Activated T-cell treated with anti-CD3 and anti-CD28 coated beads for 24 hours (primary cell): Measurements from ENCODE around the gene PEAK3.

Experiments used
- DNase-seq: peaks from one replicate; pipeline ENCODE4 v3.0.0-alpha.2; 2020; ENCODE audit warnings: low read depth

PEAK3 gene

GRCh38 chr19:2270423-2271233 is 11.3 kb downstream of the PEAK3 start:
- peak; percentile 67 for DNase-seq

GRCh38 chr19:2270157-2270422 is 11.9 kb downstream of the PEAK3 start:
- DNase-seq: no peak

GRCh38 chr19:2269244-2270156 is 12.5 kb downstream of the PEAK3 start:
- DNase-seq: peak; percentile 99

DNA sequence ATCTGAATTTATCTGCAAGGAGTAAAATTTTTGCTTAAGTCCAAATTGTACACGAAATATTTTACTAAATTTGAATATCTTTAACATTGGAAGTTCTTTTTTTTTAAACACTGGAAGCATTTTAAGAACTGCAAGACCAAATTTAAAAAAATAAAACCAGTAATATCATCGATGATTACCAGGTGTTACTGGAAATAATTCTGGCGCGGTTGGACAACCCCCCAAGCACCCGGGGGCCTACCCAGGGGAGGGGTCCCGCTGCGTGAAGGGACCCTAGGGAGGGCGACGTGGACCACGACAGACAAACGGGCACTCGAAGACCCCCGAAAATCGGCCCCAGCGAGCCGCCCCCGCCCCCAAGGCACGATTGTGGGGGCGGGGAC is 13.1 kb downstream of the PEAK3 start:
- DNase-seq: no peak

GRCh38 chr19:2268480-2268830 is 13.5 kb downstream of the PEAK3 start:
- no peak for DNase-seq

DNA sequence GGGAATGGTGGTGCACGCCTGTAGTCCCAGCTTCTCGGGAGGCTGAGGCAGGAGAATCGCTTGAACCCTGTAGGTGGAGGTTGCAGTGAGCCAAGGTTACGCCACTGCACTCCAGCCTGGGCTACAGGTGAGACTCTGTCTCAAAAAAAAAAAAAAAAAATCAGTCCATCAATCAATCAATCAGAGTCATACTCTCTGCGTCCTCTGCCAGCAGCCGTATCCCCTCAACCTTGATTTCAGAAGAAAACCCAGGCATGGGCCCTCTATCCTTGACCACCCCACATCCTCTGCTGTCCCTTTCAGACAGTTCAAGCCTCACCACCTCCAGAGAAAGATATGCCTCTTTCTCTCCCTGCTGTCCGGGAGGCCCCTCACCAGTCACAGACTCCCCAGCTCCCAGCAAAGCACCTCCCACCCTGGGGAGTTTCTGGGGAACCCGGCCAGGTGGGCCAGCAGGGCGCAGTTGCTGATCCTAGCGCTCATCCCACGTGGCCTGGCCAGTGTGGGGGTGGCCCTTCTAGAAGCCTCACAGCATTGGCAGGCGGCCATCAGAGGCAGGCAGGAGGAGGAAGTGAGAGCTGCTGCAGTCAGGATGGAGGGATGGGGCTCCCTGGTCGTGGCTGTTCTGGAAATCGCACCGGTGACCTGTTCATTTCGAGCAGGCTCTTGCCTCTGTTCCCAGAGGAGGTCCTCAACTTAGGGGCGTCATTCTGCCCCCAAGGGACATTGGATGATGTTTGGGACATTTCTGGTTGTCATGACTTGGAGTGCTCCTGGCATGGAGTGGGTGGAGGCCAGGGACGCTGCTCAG is 15.6 kb downstream of the PEAK3 start:
- no peak for DNase-seq

DNA sequence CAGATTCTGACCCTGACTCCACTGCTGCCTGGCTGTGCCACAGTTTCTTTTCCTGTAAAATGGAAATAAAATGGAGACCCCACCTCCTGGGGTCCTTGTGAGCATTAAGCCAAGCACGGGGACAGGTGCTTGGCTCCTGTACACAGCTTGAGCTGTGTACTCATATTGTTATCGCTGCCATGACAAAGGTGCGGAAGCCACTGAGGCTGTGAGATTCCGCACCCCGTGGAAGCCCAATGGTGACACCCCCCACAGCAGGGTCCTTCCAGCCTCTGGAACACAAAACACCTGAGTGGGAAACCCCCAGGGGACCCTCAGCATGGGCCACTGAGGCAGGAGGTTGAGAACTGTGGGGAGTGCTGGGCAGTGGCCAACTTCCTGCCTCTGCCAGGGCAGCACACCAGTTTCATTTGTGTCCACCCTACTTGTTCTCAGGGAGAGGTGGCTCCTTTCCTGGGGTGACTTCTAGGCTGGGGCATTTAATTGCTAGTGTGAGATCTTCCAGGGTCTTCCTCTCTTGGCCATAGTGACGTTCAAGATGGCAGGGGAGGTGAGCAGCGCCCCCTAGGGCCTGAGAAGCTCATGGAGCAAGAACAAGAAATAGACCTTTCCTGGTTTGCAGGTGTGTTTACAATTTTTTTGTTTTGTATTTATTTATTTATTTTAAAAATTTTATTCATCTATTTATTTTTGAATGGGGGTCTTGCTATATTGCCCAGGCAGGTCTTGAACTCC is 20.4 kb downstream of the PEAK3 start:
- no peak for DNase-seq

- DNase-seq: no peak
Measured at GRCh38 chr19:2260341-2260805, 21.6 kb downstream of the PEAK3 start.

DNA sequence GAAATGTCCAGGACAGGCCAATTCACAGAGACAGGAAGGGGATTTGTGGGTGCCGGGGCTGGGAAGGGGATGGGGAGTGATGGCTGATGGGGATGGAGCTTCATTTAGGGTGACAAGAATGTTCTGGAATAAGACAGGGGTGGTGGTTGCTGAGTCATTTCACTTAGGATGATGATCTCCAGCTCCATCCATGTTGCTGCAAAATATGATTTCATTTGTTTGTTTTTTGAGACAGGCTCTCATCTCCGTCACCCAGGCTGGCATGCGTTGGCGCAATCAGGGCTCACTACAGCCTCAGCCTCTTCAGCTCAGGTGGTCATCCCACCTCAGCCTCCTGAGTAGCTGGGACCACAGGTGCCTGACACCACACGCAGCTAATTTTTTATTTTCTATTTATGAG is 22.6 kb downstream of the PEAK3 start:
- DNase-seq: no peak

DNA sequence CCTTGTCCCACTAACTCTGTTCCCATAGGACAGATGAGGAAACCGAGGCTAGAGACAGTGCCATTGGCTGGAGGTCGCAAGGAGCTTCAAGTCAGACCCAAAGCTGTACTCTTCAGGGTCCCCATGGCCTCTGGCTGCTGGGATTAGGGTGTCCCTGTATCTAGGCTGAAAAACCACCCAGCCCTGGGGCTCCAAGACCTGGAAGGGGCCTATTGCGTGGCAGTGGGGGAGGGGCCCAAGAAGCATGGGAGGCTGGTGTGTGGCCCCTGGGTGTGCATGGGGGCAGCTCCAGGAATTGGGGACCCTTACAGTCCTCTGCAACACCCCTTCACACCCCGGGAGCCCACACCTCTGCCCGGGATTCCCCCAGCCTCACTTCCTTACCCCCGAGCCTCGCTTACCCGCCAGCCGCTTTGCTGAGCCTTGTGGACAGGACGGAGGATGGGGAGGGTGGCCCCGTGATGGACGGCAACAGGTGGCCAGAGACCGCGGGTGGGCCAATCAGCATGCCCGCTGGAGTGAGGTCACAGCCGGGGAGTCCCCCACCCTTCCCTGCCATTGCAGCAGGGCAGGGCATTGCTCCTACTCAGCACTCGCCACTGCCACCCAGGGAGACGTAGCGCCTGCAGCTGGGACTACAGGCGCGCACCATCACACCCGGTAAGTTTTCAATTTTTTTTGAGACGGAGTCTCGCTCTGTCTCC is 25.8 kb downstream of the PEAK3 start, which contains the start of gene JSRP1:
JSRP1 (minus strand) TSS at position 436 of the 704 bp plus-strand sequence. CDS start 1,103 bp downstream, outside the sequence.
- no peak for DNase-seq

- DNase-seq: no peak
Measured at GRCh38 chr19:2255112-2255845, 26.7 kb downstream of the PEAK3 start.

GRCh38 chr19:2254064-2254872 is 27.7 kb downstream of the PEAK3 start:
- no peak for DNase-seq

- DNase-seq: no peak
Measured at GRCh38 chr19:2253106-2254063, 28.6 kb downstream of the PEAK3 start.

DNA sequence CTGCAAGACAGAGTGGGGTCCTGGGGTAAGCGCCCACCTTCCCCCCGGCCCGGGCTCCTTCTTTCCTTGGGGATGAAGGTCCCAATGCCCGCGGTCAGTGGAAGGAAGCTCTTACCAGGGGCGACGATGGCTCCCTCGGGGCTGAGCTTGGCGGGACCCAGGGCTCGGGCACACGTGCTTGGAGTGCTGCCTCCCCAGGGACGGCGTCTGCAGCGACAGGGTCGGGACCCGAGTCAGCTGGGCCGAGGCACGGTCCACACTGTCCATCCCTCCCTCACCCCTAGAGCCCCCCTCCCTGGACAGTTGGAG is 29.2 kb downstream of the PEAK3 start:
- no peak for DNase-seq

DNA sequence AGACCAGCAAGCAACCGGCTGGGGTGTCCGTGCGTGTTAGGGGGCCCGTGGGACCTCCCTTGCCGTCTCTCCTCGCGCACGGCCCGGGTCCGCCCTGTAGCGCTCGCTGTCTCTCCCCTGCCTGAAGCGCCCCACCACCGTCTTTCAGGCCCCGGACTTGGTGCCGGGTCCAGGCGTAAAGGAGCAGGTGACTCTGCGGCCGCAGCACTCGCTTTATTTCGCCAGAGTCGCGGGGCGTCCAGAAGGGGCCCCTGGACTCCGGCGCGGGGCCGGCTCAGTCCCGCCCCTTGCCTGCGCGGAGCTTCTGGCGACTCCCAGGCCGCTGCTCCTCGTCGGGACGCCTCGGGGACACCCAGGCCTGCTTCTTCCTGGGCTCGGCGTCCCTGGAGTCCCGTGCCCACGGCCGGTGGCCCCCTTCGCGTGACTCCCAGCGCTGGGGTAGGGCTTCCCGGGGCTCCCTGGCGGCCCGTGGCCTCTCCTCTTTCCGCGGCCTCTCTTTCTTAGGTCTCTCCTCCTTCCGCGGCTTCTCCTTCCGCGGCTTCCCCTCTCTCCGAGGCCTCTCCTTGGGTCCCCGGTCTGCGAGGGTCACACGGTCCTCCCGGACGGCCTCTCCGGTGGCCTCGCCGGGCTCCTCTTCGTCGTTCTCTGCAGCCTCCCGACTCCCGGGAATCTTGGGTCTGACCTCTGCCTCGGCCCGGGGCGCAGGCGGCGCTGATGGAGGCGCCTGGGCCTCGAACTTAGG is 29.7 kb downstream of the PEAK3 start:
- no peak for DNase-seq

- no peak for DNase-seq
Measured at GRCh38 chr19:2251106-2252054, 30.6 kb downstream of the PEAK3 start.

DNA sequence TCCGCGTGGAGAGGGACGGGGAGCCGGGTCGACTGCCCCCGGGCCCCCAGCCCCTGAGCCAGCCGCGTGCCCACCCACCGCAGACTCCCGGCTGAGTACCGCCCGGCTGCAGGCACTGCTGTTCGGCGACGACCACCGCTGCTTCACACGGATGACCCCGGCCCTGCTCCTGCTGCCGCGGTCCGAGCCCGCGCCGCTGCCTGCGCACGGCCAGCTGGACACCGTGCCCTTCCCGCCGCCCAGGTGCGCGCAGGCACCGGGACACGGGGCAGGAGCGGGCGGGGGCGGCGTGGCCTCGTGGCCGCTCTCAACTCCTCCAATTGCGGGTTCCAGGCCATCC is 31.2 kb downstream of the PEAK3 start:
- no peak for DNase-seq
